ENCODE data around the gene MSLN.
"Not testable (repeated sequence)": the region's sequence is repeated elsewhere in the genome, so short reads cannot be mapped to it uniquely, and the experiment has no call there.

The MSLN gene

GRCh38 chr16:735982-736453 is 24.5 kb upstream of the MSLN start:
- no peak for DNase-seq

GRCh38 chr16:736936-737481 is 23.5 kb upstream of the MSLN start:
- DNase-seq = no peak

GRCh38 chr16:739560-740458 is 20.7 kb upstream of the MSLN start:
- no peak for DNase-seq

- DNase-seq = no peak
These were observed 20.1 kb upstream of the MSLN start for GRCh38 chr16:740459-740763.

GRCh38 chr16:740764-741505 is 19.6 kb upstream of the MSLN start, which contains the start of gene CIAO3:
Gene CIAO3, minus strand, starts transcription at chr16:740997. Its CDS starts 12 bp downstream, at chr16:740985.
- peak; percentile 79 for DNase-seq

GRCh38 chr16:741986-742629 is 18.4 kb upstream of the MSLN start:
- DNase-seq = no peak

- not testable (repeated sequence) for DNase-seq
These were observed 17.6 kb upstream of the MSLN start for GRCh38 chr16:742894-743293.

- DNase-seq = no peak
These were observed 16.6 kb upstream of the MSLN start for GRCh38 chr16:743794-744500.

- no peak for DNase-seq
These were observed 14.8 kb upstream of the MSLN start for GRCh38 chr16:745739-746138.

GRCh38 chr16:746637-747036 is 13.9 kb upstream of the MSLN start:
- no peak for DNase-seq

- no peak for DNase-seq
These were observed 12.4 kb upstream of the MSLN start for GRCh38 chr16:747978-748746.

GRCh38 chr16:749010-749409 is 11.5 kb upstream of the MSLN start:
- no peak for DNase-seq

- DNase-seq = no peak
These were observed 10.0 kb upstream of the MSLN start for GRCh38 chr16:750485-750884.

GRCh38 chr16:751152-752006 is 9.2 kb upstream of the MSLN start:
- no peak for DNase-seq

GRCh38 chr16:752007-752312 is 8.6 kb upstream of the MSLN start:
- DNase-seq = no peak

- not testable (repeated sequence) for DNase-seq
These were observed 6.4 kb upstream of the MSLN start for GRCh38 chr16:754121-754607.

- DNase-seq = no peak
These were observed 5.9 kb upstream of the MSLN start for GRCh38 chr16:754656-755055.

GRCh38 chr16:756428-756827 is 4.1 kb upstream of the MSLN start:
- DNase-seq = no peak

GRCh38 chr16:759110-759910 is 1.2 kb upstream of the MSLN start:
- DNase-seq = no peak

- no peak for DNase-seq
These were observed 469 bp upstream of the MSLN start for GRCh38 chr16:760065-760464.

Measured in NCI-H2029 (cell line).